PC-3 (cell line): ENCODE data around the gene LBHD2. TPM values are rescaled to one million over a fixed set of nuclear protein-coding genes. Genes with fewer than 3 reads are reported as not detected.

ENCODE experiments used
- ATAC-seq: fragments of 200-7000 bp; cut with Tn5 transposase; 2 replicates; pipeline ENCODE4 v1.9.1; 2020; ENCODE audit warnings: mild to moderate bottlenecking, moderate library complexity
- BruUV-seq: library from RNA; stranded (reverse); fragments of 400-500 nt; replicated peaks from 2 replicates; lab custom pipeline; 2021; lab: Mats Ljungman, UMichigan
- CTCF ChIA-PET: fragments of 300-600 bp; sonication (Branson Sonifier 250); formaldehyde crosslinking; loops from one replicate; lab custom pipeline; 2022; ENCODE audit warnings: antibody characterized with exemption; lab: Charles Lee
- POLR2A ChIA-PET: fragments of 300-600 bp; sonication (Branson Sonifier 250); formaldehyde crosslinking; loops from one replicate; lab custom pipeline; 2022; ENCODE audit warnings: antibody characterized with exemption; ENCODE audit not compliant: unreplicated experiment; lab: Charles Lee
- DNase-seq: peaks from one replicate; pipeline ENCODE4 v3.0.0-alpha.2; 2015
- H2AFZ ChIP-seq: fragments of 300-600 bp; sonication (generic); 2 replicates; pipeline ENCODE4 v1.6.0; 2016; ENCODE audit warnings: antibody characterized with exemption, low read length
- H3F3A ChIP-seq: fragments of 300-600 bp; sonication (generic); one replicate; pipeline ENCODE4 v1.6.0; 2017; ENCODE audit warnings: antibody characterized with exemption, low read length, control low read depth, mild to moderate bottlenecking; ENCODE audit not compliant: unreplicated experiment
- H3K27ac ChIP-seq: fragments of 300-600 bp; sonication (generic); 2 replicates; pipeline ENCODE4 v1.5.1; 2016; ENCODE audit warnings: mild to moderate bottlenecking, low read length
- H3K27me3 ChIP-seq: fragments of 300-600 bp; sonication (generic); 2 replicates; pipeline ENCODE4 v1.6.1; 2016; ENCODE audit warnings: low read length, mixed read lengths
- H3K36me3 ChIP-seq: fragments of 300-600 bp; sonication (generic); 2 replicates; pipeline ENCODE4 v1.6.1; 2016; ENCODE audit warnings: low read depth, mixed run types, low read length, mixed read lengths
- H3K4me1 ChIP-seq: fragments of 300-600 bp; sonication (generic); 2 replicates; pipeline ENCODE4 v1.5.1; 2016; ENCODE audit warnings: low read length; ENCODE audit not compliant: insufficient read depth
- H3K4me2 ChIP-seq: fragments of 300-600 bp; sonication (generic); 2 replicates; pipeline ENCODE4 v1.6.0; 2016; ENCODE audit warnings: low read length
- H3K4me3 ChIP-seq: fragments of 300-600 bp; sonication (generic); 2 replicates; pipeline ENCODE4 v1.5.1; 2016; ENCODE audit warnings: mild to moderate bottlenecking, low read length, mixed read lengths
- H3K79me2 ChIP-seq: fragments of 300-600 bp; sonication (generic); 2 replicates; pipeline ENCODE4 v1.6.1; 2017; ENCODE audit warnings: low read length, mixed read lengths
- H3K9ac ChIP-seq: fragments of 300-600 bp; sonication (generic); 2 replicates; pipeline ENCODE4 v1.6.0; 2016; ENCODE audit warnings: mild to moderate bottlenecking, low read length
- H3K9me2 ChIP-seq: fragments of 300-600 bp; sonication (generic); replicated peaks from 2 replicates; pipeline ENCODE4 v1.6.1; 2016; ENCODE audit warnings: mixed run types, low read length, mixed read lengths
- H3K9me3 ChIP-seq: fragments of 300-600 bp; sonication (generic); 2 replicates; pipeline ENCODE4 v1.6.1; 2016; ENCODE audit warnings: low read length, mixed read lengths
- H4K20me1 ChIP-seq: fragments of 300-600 bp; sonication (generic); 2 replicates; pipeline ENCODE4 v1.6.1; 2016; ENCODE audit warnings: low read length, mixed read lengths
- CTCF ChIP-seq: fragments of 300-600 bp; sonication (generic); conservative IDR thresholded peaks from 2 replicates; pipeline ENCODE4 v1.5.1; 2017; ENCODE audit warnings: antibody characterized with exemption, low read depth, mild to moderate bottlenecking, low read length
- EZH2 ChIP-seq: fragments of 300-600 bp; sonication (generic); IDR thresholded peaks from one replicate; pipeline ENCODE4 v1.6.1; 2017; ENCODE audit warnings: antibody characterized with exemption, mild to moderate bottlenecking, low read length; ENCODE audit not compliant: unreplicated experiment
- EZH2phosphoT487 ChIP-seq: fragments of 300-600 bp; sonication (generic); IDR thresholded peaks from 2 replicates; pipeline ENCODE4 v1.6.1; 2018; ENCODE audit warnings: mild to moderate bottlenecking, antibody characterized with exemption, low read length, borderline replicate concordance
- intact Hi-C: fragments of 100-400 bp; cut with micrococcal nuclease; formaldehyde crosslinking; loops from 2 replicates; pipeline ENCODE4 v1.9.0; 2023
- total RNA-seq: library from RNA; depleted of rRNA; stranded (reverse); fragments of >200 nt; gene quantifications from 2 replicates; pipeline ENCODE4 v1.2.3, GENCODE V29; 2014

Gene LBHD2
- total RNA-seq, 1 experiment from 2014 or later, result not detected

- no peak for TF ChIP-seq EZH2phosphoT487
- no peak for TF ChIP-seq CTCF
- TF ChIP-seq EZH2, result no peak
- Histone ChIP-seq H3K9me3 (no peaks in the 10 kb centered on the region), H3K36me3 (peaks cover 28% of the 10 kb centered on the region), H3K79me2 (peaks cover 11% of the 10 kb centered on the region), H3K4me3 (no peak overlapping the region), H3K4me2 (no peak overlapping the region), H3K27me3 (no peaks in the 10 kb centered on the region), H3K4me1 (peaks cover 50% of the 10 kb centered on the region), H2AFZ (no peak overlapping the region), H3K27ac (no peak overlapping the region), H3K9me2 (no peaks in the 10 kb centered on the region), H3K9ac (no peak overlapping the region), H3F3A (peaks cover 3% of the 10 kb centered on the region), H4K20me1 (no peaks in the 10 kb centered on the region)
- CTCF ChIA-PET, result interaction anchor here (0.6 to 1.4 kb wide), 2 partner anchors 27 to 145 kb away, joined by 5 to 7 read pairs; no protein-coding TSS in a partner anchor
- DNase-seq (no peak), ATAC-seq (no peak)
- POLR2A ChIA-PET, result no interaction called here
- no TSS peak for BruUV-seq
- intact Hi-C loops, result no loop called here
Observed at GRCh38 chr14:103131580-103131979, 47.6 kb downstream of the LBHD2 start.

GRCh38 chr14:103132381-103133209 lies 48.6 kb downstream of the LBHD2 start:
- Histone ChIP-seq H2AFZ (no peak overlapping the region), H3K9me3 (no peaks in the 10 kb centered on the region), H3K4me1 (peaks cover 54% of the 10 kb centered on the region), H3K27ac (no peak overlapping the region), H3F3A (peaks cover 3% of the 10 kb centered on the region), H4K20me1 (no peaks in the 10 kb centered on the region), H3K4me2 (no peak overlapping the region), H3K79me2 (peaks cover 6% of the 10 kb centered on the region), H3K4me3 (no peak overlapping the region), H3K9me2 (no peaks in the 10 kb centered on the region), H3K36me3 (peaks cover 28% of the 10 kb centered on the region), H3K27me3 (no peaks in the 10 kb centered on the region), H3K9ac (no peak overlapping the region)
- ChIA-PET CTCF (no interaction called here), POLR2A (no interaction called here)
- DNase-seq, result no peak
- ATAC-seq, result no peak
- TF ChIP-seq EZH2phosphoT487, result no peak
- TF ChIP-seq CTCF, result no peak
- TF ChIP-seq EZH2, result no peak
- intact Hi-C loops, result no loop called here
- no TSS peak for BruUV-seq
